Neutrophil (primary cell): ENCODE data around the gene DCTN3.

Experiments
- H3K27ac ChIP-seq: fragments of 200-600 bp; sonication (generic); 2 replicates; pipeline ENCODE4 v1.5.1; 2016; ENCODE audit warnings: mild to moderate bottlenecking, moderate library complexity
- H3K27me3 ChIP-seq: fragments of 200-600 bp; sonication (generic); 2 replicates; pipeline ENCODE4 v1.6.0; 2016; ENCODE audit warnings: mild to moderate bottlenecking
- H3K36me3 ChIP-seq: fragments of 200-600 bp; sonication (generic); 2 replicates; pipeline ENCODE4 v1.5.1; 2017
- H3K4me1 ChIP-seq, 2 experiments: fragments of 200-600 bp in 1 of 2; sonication (generic) in 1 of 2; 1 replicate in 1 of 2; 2 replicates in 1 of 2; pipeline versions ENCODE4 v1.5.1 to v1.6.1; 2013 to 2016; ENCODE audit warnings: low read depth in 1 of 2, low read length in 1 of 2, mild to moderate bottlenecking in 1 of 2, moderate library complexity in 1 of 2; ENCODE audit not compliant: control insufficient read depth in 1 of 2, insufficient read depth in 1 of 2
- H3K4me3 ChIP-seq, 2 experiments: fragments of 200-600 bp in 1 of 2; sonication (generic) in 1 of 2; 1 replicate in 1 of 2; 2 replicates in 1 of 2; pipeline ENCODE4 v1.5.1; 2013 to 2016; ENCODE audit warnings: low read depth in 1 of 2, low read length in 1 of 2, mild to moderate bottlenecking in 1 of 2, moderate library complexity in 1 of 2
- H3K9me3 ChIP-seq: fragments of 200-600 bp; sonication (generic); 2 replicates; pipeline ENCODE4 v1.5.1; 2016
- TF ChIP-seq, protein P1 (sequence below): fragments of 200-600 bp; sonication (generic); IDR thresholded peaks from 2 replicates; pipeline ENCODE4 v1.5.1; 2016; ENCODE audit warnings: antibody characterized with exemption

The DCTN3 gene

DNA sequence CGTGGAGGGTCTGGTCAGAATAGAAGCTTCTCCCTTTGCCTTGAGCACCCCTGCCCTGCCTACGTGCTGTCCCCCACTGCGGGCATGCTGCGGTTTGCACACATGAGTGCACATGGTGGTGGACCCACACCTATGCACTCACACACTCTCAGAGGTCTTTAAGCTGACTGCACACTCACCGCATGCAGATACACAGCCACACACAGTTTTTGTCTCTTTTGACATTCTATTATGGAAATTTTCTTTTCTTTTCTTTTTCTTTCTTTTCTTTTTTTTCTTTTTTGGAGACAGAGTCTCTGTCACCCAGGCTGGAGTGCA is 9.2 kb upstream of the DCTN3 start:
- no peak overlapping the region for H3K4me3 ChIP-seq
- H3K27me3 ChIP-seq: peaks cover 84% of the 10 kb centered on the region
- H3K9me3 ChIP-seq: no peaks in the 10 kb centered on the region
- peaks cover 5 to 10% of the 10 kb centered on the region in 2 experiments for H3K4me1 ChIP-seq
- H3K36me3 ChIP-seq: no peaks in the 10 kb centered on the region
- TF ChIP-seq, protein P1, sequence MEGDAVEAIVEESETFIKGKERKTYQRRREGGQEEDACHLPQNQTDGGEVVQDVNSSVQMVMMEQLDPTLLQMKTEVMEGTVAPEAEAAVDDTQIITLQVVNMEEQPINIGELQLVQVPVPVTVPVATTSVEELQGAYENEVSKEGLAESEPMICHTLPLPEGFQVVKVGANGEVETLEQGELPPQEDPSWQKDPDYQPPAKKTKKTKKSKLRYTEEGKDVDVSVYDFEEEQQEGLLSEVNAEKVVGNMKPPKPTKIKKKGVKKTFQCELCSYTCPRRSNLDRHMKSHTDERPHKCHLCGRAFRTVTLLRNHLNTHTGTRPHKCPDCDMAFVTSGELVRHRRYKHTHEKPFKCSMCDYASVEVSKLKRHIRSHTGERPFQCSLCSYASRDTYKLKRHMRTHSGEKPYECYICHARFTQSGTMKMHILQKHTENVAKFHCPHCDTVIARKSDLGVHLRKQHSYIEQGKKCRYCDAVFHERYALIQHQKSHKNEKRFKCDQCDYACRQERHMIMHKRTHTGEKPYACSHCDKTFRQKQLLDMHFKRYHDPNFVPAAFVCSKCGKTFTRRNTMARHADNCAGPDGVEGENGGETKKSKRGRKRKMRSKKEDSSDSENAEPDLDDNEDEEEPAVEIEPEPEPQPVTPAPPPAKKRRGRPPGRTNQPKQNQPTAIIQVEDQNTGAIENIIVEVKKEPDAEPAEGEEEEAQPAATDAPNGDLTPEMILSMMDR: no peak
- no peak overlapping the region for H3K27ac ChIP-seq

DNA sequence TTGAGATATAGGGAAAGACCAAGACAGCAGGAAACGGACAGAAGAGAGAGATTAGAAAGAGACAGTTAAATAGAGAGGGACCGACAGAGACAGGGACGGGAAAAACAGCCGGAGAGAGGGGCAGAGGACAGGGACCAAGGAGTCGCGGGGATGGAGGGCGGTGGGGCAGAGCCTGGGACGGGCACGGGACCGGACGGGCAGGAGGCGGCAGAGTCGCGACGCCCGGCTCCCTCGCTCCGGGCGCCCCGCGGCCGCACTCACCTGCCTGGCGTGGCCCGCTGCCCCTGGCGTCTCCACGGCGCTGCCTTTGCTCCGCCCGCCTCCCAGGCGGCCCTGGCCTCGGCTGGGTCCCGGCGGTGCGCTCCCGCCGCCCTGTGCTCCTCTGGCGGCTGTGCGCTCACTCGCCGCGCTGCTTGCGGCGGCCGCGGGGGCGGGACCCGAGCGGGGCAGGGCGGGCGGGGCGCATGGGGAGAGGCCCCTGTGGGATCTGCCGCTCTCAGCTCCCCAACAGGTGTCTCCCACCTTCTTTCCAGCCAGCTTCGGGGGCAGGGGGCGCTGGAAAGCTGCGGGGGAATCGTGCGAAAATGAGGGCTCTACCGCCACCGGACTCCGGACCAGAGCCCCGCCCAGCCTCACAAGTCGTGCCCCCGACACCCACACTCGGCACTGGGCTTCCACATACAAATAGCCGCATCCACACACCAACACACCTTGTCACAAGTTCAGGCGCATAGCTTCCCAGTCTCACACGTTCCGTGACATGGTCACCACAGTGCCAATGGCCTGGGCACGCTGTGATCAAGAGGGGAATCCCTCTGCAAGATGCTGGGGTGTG is 8.6 kb upstream of the DCTN3 start, which contains the start of gene ARID3C:
ARID3C (minus strand) TSS at position 411 of the 835 bp plus-strand sequence. CDS start 1,052 bp downstream, outside the sequence.
- peaks cover 5 to 10% of the 10 kb centered on the region in 2 experiments for H3K4me1 ChIP-seq
- no peaks in the 10 kb centered on the region for H3K9me3 ChIP-seq
- no peak within 1 kb of the TSS for H3K27ac ChIP-seq
- H3K4me3 ChIP-seq: peak within 1 kb of the TSS in 1 of 2 experiments; percentile 34
- no peaks in the 10 kb centered on the region for H3K36me3 ChIP-seq
- TF ChIP-seq, protein P1: no peak
- peaks cover 89% of the 10 kb centered on the region for H3K27me3 ChIP-seq

DNA sequence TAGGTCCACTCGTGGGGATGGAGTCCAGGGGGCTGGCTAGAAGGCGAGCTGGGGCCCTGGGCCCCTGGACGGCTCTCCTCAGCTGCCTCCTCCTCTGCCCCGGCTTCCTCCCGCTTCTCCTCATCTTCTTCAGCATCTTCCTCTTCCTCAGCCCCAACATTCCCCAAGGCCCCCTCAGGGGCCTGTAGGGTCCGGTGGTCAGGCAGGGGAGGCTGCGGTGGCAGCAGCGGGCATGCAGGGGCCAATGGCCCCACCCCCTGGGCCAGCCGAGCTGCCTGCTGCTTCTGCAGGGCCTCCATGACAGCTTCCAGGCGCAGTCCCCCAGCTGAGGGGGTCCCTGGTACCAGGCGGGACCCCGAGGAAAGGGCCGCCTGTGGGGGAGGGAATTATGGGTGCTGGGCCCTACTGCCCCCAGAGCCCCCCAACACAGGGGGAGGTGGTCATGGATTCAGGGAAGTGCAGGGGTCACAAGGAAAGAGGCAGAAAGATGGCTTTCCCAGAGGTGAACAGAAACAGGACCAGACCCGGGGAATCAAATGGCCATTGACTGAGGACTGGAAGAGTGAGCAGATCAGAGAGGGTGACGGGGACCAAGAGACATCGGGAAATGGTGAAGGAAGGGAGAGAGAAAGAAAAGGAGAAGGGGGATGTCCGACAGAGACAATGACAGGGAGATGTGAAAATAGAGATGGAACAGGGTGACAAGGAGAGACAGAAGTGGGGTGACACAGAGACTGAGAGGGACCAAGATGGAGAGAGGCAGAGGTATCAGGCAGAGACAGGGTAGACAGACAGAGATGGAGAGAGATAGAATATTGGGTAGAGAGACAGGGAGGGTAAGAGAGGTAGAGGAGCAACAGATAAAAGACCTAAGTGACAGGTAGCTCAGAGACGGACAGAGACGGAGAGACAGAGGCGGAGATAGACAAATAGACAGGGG is 7.7 kb upstream of the DCTN3 start:
- Histone ChIP-seq H3K27ac (no peak overlapping the region), H3K4me1 (peaks cover 10 to 16% of the 10 kb centered on the region in 2 experiments), H3K27me3 (peaks cover 98% of the 10 kb centered on the region), H3K36me3 (no peaks in the 10 kb centered on the region), H3K4me3 (no peak overlapping the region), H3K9me3 (no peaks in the 10 kb centered on the region)
- TF ChIP-seq, protein P1: no peak

DNA sequence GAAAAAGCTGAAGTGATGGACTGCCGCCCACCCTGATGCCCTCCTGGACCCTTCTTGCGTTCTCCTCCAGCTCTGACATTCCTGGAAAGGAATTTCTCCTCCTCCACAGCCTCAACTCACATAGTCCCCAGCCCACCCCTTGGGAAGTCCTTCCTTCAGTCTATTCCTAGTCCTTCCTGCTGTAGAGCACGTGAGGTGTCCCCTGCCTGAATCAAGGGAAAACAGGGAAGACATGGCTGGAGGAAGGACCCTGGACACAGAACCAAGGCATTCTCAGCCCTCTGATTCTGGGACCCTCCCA is 4.8 kb upstream of the DCTN3 start:
- TF ChIP-seq, protein P1: no peak
- Histone ChIP-seq H3K9me3 (no peaks in the 10 kb centered on the region), H3K27ac (no peak overlapping the region), H3K27me3 (peaks cover 94% of the 10 kb centered on the region), H3K4me3 (no peak overlapping the region), H3K36me3 (no peaks in the 10 kb centered on the region), H3K4me1 (peaks cover 15 to 21% of the 10 kb centered on the region in 2 experiments)

DNA sequence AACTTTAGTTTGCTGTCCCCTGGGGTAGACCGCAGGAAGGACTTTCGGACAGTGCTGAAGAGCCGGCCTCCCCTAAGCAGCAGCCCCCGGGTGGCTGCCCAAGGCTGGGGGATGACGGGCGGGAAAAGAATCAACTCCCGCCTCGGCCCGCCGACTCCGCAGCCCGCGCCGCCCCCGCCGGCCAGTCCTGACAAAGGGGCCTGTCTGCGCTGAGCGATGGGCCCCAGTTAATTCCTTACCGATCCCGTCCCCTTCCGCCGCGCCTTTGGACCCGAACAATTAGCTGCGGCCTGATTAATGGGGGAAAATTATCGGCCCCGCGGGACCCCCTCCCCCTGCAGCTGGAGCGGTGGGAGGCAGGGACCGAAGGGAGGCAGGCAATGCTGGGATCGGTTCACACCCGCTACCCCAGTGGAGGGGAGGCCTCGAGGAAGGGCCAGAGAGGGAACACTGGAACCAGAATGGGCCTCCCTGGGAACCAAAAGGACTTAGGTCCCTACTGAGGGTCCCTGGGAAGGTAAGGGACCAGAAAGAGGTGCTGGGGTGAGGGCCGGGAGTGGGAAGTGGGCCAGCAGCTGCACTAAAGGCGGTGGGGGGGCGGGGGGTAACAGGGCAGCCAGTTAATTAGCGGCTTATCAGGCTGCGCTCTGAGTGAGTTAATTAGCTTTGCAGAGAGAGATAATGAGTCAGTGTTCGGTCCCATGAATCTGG is 4.3 kb upstream of the DCTN3 start:
- Histone ChIP-seq H3K4me1 (peaks cover 20 to 24% of the 10 kb centered on the region in 2 experiments), H3K9me3 (no peaks in the 10 kb centered on the region), H3K27me3 (peaks cover 89% of the 10 kb centered on the region), H3K27ac (no peak overlapping the region), H3K36me3 (no peaks in the 10 kb centered on the region), H3K4me3 (no peak overlapping the region)
- TF ChIP-seq, protein P1: no peak
